ENCODE results near the gene CEBPG.

Gene CEBPG

DNA sequence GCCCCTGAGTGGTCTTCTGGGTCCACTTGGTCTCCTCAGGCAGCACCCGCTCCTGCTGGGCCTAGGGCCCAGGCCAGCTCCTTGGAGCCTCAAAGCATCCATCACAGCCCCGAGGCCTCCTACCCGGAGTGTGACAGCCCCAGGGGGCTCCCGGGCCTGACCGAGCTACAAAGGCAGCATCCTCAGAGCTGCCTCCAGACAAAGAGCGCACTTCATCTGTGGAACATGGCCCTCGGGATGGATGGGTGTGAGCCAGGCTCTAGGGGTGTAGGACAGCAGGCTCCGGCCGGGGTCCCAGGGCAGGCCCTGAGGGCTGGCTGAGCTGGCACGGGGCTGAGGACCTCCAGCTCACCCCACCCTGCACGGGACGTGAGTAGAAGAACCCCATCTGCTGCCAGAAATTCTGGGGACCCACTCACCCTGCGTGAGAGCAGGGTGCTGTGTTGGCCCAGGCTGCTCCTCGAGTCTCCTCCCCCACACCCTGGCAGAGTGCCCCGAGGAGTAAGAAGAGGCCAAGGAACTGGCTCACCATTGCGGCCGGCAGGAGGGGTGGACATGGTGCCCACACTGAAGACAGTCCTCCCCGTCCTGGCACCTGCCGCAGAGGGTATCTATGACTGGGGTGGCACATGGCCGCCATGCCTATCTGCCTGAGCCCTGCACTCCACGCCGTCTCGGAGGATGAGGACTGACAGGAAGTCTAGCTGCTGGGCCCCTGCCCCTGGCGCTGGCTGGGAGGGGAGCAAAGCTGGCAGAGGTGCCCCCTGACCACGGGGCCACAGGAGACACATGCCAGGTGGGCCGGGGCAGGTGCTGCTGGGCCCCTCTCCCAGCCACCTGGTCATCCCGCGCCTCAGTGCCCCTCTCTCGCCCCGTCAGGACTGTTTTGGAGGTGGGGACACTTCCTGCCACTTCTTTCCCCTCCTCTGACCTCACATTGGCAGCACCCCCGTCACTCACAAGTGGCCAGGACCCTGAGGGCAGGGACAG is 22.3 kb downstream of the CEBPG start:
- DNase-seq (ENCODE audit: low spot score): no peak

DNA sequence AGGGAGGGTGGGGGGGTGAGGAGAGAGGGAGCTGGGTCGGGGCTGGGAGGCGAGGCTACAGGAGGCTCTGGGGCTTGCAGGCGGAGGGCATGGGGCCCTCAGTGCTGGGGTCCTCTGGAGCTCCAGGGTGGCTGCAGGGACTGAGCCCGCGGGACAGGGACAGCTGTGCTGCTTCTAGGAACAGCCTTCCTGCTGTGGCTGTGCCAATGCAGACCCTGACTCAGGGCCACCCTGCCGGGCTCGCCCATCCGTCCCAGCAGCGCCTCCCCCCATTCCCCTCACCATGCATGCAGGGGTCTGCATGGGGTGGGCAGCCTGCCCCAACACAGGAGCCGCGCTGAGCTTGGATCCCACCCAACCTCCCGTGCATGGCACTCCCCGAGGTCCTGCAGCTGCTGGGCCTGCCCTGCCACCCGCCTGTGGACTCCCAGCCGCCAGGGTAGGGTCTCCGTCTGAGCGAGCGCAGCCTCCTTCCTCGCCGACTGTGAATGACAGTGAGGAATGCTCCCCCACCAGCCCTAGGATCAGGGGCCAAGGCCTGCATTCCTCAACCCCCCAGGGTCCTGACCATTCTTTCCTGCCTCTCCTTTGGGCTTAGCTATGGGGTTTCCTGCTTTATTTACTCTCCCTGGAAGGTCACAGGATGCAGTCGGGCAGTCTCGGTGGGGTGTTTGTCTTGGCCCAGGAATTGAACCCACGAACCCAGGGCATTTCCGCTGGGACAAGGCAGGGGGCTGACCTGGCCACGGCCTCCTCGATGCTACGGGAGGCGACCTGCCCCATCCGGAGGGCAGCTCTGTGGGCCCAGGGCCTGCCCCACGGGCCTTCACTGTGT is 23.4 kb downstream of the CEBPG start:
- no peak for DNase-seq (ENCODE audit: low spot score)

DNA sequence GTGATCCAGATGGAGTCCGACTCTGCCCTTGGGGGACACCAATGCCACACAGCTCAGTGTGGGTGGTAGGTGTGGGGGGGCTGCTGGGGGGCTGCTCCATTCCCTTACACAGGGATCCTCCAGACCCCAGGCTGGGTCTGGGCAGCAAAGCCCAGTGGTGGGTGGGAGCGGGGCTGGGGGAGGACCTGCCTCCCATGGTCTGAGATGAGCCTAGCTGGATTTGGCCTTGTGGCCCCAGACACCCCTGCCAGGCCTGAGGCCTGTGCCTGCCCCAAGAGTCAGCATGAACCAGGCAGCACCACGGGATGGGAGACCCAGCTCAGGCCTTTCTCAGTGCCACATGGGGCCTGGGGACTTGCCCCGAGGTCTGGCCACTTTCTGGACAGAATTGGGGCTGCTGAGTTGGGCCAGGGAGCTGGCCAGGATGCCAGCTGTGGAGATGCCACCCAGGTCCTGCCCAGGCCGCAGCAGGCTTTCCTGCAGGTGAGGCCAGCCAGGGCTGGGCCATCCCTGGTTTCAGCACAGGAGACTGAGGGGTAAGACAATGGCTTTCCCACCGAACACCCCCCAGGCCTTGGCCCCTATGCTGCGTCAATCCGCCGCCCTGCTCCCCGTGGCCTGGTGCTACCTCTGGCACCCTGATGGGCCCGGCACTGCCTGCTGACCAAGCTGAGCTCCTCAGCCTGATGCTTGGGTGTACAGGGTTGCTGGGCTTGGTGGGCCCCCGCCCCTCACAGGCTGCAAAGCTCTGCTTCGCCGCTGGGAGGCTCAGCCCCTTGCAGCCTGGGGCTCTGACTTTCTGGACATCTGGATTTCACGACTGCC is 24.2 kb downstream of the CEBPG start:
- no peak for DNase-seq (ENCODE audit: low spot score)

DNA sequence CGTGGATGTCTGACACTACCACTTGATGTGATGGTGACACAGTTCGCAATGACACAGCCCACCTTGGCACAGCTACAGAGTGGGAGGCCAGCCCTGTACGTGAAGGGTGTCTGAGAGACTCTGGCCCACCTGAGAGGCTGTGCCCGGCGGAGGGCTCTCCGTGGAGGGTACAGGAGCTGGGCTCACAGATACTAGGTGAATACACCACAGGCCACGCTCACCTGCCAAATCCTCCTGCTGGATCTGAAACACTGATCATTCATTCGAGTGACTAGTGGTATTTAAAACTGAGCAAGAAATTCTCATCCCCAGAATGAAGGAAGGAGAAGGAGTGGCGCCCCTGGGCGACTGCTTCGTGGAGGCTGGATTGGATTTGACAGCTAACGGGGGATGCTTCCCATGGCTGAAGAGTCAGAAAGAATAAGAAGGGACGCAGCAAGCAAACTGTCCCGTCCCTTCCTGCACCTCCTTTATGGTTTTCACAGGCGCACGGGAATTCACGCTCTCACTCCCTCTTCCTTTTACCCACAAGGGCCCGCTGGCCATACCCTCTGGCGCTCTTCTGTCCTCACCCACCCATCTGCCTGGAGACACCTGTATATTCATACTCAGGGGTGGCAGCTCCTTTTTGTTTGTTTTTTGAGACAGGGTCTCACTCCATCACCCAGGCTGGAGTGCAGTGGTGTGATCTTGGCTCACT is 25.0 kb downstream of the CEBPG start:
- no peak for DNase-seq (ENCODE audit: low spot score)

DNA sequence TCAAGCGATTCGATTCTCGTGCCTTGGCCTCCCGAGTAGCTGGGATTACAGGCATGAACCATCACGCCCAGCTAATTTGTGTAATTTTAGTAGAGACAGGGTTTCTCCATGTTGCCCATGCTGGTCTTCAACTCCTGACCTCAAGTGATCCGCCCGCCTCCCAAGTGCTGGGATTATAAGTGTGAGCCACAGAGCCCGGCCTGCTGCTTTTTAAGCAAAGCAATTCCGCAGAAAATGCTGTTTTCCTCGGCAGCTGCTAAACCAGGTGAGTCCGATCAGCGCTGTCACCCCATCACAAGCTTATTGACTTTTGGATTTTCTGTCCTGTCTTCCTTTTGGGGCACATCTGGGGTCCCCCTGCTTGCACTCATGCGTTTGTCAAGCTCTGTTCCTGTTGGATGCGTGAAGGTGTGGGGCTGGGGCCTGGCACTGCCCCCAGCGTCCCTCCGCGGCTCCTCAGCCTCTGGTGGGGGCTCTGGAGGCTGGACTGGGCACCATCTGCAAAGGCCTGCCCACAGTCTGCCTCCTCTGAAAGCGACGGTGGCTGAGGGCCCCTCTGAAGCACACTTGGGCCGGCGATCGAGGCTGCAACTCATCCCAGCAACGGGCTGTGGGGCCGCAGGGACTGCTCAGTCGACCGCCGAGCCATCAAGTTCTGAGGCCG is 25.7 kb downstream of the CEBPG start:
- DNase-seq (ENCODE audit: low spot score): no peak

DNA sequence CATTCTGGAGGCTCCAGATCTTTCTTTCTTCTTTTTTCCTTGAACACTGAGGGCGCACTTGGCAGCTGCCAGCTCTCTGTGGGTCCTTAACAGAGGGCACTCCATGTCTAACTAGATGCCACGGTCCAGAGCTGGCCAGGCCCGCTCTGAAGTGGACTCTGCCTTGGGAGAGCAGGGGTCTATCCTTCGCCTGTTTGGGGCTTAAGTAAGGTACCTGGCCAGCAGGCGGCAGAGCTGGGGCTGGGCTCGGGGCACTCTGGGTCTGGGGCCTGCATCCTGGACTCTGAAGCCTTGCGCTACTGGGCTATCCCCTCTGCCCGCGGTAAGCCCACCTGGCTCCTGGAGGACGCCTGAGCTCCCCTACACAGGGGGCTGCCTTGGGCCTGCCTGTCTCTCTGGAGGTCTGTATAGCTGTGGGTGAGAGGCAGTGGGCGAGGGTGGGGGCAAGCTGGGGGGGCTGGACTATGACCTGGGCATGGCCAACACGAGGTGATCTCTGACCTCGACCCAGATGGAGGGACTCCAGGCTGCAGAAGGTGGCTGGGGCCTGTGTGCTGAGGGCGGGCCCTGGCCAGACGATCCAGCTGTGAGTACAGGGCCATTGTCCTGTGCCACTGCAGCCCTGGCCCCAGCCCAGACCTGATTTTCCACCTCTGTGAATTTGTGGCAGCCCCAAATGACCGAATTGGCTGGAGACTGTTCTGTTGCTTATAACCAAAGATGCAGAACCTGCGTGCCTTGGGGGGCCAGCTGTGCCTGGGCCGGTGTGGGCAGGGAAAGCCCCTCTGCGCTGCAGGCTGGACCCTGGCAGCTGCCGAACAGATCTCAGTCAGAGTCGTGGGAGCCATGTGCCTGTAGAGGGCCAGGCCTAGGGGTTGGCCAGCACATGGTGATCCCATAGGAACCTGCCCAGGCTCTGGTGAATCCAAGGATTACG is 26.5 kb downstream of the CEBPG start:
- no peak for DNase-seq (ENCODE audit: low spot score)

DNA sequence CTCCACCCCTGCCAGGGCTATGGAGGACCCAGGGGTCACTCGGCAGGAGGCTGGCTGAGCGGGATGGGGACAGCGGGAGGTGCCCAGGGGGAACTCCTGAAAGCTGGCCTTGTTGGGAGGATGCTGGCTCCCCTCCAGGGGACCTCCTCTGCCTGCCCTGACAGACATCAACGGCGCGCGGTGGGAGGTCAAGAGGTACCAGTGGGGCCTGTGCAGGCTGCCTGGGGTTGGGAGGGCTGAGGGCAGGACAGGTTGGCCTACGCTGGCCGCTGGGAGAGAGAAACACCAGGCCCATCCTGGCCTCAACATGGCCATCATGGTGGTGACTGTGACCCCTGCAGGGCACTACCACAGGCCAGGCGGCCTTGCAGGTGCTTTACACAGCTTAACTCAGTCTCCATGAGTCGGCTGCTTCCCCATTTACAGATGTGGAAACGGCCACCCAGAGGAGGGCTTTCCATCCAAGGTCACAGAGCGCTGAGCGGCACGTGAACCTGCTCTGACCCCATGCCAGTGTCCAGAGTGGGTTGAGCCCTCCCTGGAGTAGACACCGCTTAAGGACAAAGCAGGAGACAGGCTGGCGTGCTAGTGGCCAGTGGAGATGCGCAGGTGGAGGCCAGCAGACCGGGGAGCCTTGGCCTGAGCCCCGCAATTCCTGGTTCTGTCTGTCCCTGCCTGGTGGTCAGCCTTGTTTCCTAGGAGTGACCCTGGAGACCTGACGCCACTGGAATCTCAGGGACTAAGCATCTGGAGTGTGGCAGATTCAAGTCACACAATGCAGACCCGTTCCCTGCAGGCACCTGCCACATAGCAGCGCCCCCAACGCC is 27.6 kb downstream of the CEBPG start:
- no peak for DNase-seq (ENCODE audit: low spot score)

DNA sequence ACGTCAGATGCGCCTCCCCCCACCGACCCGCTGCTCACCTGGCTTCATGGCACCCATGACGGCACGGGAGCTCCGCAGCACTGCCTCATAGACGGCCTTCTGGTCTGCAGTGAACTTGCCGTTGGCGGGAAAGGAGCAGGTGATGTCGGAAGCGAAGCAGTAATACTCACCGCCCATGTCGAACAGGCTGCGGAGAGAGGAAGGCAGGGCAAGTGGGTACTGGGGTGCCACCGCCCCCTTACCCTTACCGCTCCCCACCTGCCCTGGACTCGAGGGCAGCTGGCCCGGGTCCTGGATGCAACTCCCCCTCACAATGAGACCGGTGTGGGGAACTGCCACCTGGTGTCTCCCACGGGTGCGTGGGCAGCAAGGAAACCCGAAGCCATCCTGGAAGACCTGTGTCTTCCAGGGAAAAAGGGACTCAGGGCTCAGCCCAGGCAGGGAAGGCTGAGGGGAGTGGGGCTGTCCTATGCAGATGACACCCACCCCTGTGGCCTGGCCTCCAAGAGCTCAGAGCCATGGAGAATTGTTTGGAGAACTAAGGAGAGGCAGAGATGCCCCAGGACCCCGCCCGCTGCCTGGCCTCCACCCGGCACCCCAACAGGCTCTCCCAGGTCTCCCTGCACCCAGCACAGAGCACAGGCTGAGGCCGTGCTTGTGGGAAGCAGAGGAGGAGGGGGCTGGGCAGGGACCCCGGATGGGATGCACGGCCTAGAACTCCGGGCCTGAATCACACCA is 28.3 kb downstream of the CEBPG start:
- no peak for DNase-seq (ENCODE audit: low spot score)

DNA sequence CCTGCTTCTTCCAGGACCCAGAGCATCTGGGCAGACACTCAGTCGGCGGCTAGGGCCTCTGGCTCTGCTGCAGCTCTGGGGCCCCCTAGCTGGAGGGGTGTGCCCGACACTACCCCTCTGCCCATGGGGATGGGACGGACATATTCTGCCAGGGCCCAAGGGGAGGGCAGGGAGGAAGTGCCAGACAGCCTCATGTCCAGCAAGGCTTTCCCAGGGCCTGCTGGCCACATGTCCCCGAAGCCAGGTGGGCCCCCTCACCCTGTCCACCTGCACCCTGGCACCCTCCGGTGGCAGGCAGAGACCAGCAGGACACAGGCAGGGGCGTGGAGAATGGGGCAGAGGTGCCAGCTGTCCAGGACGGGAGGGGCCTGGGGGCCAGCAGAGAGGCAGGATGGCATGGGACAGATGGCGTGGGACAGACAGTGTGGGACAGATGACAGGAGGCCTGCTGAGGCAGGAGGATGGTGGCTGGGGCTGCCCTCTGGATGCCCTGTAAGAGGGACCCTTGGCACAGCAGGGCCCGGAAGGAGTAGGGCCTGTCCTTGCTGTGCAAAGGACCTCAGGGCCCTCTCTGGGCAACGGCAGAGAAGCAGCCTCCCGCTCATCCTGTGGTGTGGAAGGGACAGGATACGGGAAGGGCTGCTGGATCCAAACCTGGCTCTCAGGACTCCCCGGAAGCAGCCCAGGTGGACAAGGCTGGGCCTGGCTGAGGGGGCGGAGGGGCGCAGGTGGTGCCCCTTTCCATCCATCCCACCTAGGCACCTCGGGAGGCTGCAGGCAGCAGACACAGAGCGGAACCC is 29.1 kb downstream of the CEBPG start:
- DNase-seq (ENCODE audit: low spot score): no peak

DNA sequence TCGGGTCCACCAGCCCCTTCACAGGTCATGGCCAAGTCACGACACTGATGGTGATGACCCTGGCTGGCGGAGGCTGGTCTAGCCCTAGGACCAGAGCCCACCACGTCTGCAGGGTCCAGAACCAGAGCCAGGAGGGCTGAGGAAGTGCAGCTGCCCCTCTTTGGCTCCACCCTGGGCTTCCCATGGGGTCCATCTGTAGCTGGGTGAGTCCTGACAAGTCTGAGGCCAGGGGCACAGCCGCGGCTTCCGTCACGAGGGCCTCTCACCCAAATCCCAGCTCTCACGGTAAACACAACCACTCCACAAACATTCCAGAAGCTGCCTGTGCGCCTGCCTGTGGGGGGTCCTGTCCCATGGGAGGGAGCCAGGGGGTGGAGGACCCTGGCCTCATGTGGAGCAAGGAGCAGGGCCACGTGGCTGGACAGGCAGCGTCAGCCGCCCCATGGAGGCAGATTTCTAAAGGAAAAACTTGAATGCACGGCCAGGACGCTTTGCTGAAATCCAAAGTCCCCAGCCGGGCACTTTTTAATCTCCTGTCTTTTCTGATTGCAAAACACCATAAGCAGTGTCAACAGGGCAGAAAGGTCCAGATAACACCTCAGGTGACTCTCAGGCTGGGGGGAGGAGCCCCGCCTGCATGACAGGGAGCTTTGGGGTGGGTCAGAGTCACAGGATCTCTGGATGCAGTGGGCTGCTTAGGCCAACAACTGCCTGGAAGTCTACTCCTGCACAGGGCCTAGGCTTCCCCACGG is 29.9 kb downstream of the CEBPG start:
- no peak for DNase-seq (ENCODE audit: low spot score)

DNA sequence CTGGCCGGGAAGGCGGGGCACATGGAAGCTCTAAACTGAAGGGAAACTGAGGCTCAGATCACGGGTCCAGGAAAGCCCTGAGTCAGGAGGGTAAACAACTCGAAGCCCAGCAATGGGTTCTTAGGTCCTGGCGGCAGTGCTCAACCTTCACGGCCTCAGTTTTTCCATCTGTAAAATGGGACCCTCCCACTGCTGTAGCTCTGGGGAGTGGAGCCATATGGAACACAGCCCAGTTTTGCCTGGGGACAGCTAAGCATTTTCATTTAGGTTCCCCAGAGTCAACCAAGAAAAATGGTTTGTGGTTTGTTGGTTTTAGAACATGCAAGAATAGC is 30.4 kb downstream of the CEBPG start:
- DNase-seq (ENCODE audit: low spot score): no peak

DNA sequence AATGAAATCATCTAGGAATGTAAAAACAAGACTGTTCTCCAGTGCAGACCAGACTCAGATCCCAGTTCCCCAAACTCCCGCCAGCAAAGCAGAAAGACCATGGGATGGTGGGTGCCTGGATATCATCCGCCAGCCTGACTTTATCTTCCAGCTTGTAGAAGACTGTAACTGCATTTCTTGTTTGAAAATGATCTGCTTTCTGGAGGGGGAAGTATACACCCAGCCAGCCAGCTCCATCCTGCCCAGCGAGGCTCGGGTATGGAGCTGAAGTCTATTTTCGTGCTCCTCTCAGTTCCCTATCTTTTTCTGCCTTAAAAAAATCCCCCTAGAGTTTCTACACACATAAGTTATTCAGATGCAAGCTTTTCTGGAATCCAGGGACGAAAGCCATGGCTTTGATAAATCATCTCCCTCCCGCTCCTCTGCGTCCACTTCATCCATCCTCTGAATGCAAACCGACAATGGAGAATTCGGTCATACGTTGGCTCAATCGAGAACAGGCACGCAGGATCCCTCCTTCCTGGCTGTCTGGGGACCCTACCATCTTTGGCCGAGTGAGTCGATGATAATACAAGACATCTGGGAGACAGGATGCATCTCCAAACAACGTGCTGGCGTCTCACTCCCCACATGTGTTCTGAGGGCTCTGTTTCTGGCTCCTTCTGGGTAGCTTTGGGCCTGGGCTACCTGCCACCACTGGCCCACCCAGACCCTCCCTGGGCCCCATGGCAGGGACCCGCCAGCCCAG is 31.2 kb downstream of the CEBPG start:
- DNase-seq (ENCODE audit: low spot score): no peak

DNA sequence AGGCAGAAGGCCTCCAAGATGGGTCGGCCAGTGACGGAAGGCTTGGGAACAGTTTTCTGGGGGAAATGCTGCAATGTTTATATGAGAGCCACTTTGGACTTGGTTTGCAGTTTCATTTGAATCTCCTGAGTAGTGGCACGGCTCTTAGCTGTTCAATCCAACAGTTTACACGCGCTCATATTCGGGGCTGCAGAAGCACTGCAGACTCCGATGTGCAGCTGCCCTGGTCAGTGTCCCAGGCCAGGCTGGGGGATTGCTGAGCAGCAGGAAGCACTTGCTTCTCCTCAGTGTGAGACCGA is 31.7 kb downstream of the CEBPG start:
- DNase-seq (ENCODE audit: low spot score): no peak

DNA sequence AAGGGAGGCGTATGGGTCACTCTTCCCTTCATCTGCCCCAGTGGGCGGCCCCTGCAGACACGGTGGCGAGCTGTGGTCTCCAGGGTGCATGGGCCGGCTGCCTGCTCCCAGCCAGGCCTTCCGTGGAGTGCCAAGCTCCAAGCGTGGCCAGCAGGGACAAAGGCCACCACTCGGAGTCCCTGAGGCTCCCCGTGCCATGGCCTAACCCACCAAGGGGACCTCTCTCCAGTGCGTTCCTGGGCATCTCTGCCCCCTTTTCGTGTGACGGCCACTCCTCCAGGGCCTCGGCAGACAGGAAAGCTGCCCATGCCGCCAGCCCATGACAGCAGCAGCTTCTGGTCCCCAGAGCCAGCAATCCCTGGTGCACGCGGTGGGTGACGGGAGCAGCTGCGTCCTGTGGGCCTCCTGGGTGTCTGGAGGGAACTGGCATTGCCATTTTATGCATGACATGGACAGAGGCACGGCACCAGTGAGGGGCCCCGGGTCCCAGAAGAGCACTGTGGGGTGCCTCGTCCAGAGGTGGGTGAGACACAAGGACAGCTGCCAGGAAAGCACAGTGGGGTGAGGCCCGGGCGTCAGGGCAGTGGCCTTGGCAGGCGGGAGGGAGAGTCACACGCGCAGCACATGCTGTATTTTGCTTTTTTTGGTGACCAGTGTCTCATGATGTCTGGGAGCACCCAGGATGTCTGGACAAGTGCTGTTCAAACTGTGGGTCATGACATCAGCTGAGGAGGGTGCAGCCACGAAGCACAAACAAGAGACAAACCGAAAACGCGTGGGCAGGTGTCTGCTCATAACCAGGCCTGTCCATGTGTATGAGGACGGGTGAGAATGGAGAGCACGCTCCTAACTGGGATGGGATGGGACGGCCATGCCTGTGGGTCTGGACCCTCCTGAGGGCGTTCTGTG is 32.3 kb downstream of the CEBPG start:
- DNase-seq (ENCODE audit: low spot score): no peak

DNA sequence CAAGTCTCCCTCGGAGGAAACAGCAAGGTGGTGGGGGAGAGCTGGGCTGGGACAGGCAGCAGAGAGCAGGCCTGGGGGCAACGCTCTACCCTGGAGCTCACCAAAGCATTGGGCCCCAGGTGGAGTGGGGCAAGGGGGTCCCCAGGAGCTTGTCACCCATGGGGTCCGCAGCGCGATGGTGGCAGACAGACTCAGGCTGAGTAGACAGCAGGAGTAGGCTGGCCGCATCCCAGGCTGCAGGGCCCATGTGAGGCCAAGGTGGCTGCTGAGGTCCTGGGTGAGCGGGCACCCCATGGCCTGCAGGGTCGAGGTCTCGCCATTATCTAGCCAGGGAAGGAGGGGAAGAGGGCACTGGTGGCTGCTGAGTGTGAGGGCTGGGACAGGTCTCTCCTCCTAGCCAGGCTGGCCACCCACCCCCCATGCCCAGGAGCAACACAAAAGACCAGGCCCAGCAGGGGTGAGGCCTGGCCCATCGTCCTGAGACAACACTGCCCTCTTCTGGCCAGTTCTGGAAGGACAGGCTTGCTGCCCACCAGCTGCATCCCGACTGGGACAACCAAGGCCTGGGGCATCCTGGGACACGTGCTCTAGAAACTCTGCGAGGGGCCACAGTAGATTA is 33.1 kb downstream of the CEBPG start:
- peak; percentile 54 for DNase-seq (ENCODE audit: low spot score)

All from COLO829 (cell line).